Measurements from ENCODE around the gene DVL2.

GRCh38 chr17:7262935-7263800 lies 28.9 kb upstream of the DVL2 start:
- TF ChIP-seq CTCF (IDR thresholded peaks at IDR 0.05) (no peak), POLR2A (IDR thresholded peaks at IDR 0.05) (no peak)

All from heart left ventricle (tissue), 13 donors.